NCI-H82 treated with DMSO at 0.1 percent for 48 hours (cell line): Measurements from ENCODE around the gene PDE11A.
"Not testable (repeated sequence)": the region's sequence is repeated elsewhere in the genome, so short reads cannot be mapped to it uniquely, and the experiment has no call there.

ENCODE experiments used
- DNase-seq: peaks from one replicate; lab custom pipeline; 2025; ENCODE audit not compliant: unreplicated experiment; lab: John Stamatoyannopoulos, UW

Gene PDE11A

GRCh38 chr2:178009813-178010212, 62.8 kb downstream of the PDE11A start:
- no peak for DNase-seq

DNA sequence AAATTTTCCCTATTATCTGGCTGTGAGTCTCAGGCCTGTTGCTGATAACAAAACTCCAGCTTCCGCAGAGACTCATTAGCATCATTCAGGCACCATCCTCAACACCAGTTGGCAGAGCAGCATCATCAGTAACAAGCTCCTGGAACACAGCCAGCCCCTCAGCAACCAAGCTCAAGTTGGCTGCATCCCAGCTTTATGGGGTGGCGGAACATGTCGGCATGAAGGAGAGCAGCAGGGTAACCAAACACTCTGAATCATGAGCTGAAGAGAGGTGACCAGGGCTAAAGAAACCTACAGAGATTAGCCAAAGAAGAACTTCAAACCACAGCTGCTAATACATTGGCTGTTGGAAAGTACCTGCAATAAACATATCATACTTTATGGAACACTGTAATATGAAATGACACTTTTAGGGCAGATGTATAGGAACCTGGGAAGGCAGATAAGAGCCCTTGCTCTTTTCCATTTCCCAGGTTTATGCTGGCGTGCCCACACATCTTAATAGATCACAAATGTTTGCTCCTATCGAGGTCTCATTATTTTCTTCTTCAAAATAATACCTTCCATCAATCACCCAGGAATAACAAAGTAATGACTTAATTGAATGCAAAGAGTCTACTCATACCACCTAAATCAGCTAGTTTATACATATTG, 63.8 kb downstream of the PDE11A start:
- DNase-seq = peak; percentile 56

DNA sequence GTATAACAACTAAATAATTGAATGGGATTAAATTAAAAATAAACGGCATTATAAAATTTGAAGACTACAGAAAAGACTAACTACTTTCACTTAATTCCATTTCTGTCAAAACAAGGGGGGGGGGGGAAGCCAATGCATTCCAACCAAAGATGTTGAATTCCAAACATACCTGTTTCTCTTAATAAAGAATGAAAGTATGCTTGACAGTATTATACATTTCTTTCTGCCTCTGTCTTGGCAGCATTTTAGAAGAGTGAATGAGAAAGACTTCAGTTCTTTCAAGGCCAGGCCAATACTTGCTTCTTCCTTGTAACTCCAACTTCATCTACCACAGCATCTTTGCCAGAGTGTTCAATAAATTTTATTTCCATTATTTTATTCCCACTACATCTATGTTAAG, 65.9 kb downstream of the PDE11A start:
- no peak for DNase-seq

DNA sequence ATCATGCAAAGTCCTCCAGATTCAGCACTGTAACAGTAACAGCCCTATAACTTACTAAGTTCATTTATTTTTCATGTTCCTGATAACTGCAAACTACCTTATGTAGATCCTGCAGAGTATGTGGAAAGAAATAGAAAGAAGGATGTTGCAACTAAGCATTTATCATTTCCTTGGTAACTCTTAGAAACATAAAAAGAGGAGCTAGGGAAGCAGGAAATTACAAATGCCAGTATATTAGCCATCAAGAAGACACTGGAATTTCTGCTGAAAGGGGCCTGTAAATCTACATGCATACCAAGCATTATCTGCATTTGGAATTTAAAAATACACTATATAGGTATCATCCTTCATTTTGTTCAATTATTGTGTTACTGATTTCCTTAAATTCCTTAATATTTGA, 66.8 kb downstream of the PDE11A start:
- DNase-seq = no peak

- no peak for DNase-seq
Observed at GRCh38 chr2:178002038-178002437, 70.5 kb downstream of the PDE11A start.

GRCh38 chr2:177998996-177999395, 73.6 kb downstream of the PDE11A start:
- no peak for DNase-seq

GRCh38 chr2:177998006-177998405, 74.6 kb downstream of the PDE11A start:
- DNase-seq = no peak

- DNase-seq = no peak
Observed at GRCh38 chr2:177992992-177993391, 79.6 kb downstream of the PDE11A start.

- DNase-seq = no peak
Observed at GRCh38 chr2:177989029-177989885, 83.3 kb downstream of the PDE11A start.

DNA sequence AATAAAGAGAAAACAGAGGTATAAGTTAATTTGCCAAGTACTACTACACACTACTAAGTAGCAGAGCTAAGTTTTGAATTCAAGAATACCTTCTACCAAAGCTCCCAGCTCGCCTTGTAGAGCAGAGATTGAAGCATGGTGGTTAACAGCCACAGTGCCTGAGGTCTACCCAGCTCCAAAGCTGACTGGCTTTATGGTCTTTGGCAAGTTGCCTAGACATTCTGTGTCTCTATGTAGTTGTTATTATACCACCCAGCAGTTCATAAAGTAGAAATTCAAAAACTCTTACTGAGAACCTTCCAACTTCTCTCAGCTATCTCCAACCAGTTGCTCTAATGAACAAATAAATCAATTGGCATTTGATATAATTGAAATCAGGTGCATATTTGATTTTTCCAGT, 87.8 kb downstream of the PDE11A start:
- no peak for DNase-seq

- no peak for DNase-seq
Observed at GRCh38 chr2:177983183-177983788, 89.3 kb downstream of the PDE11A start.

GRCh38 chr2:177972782-177973181, 99.8 kb downstream of the PDE11A start:
- DNase-seq = no peak

- DNase-seq = no peak
Observed at GRCh38 chr2:177972123-177972522, 100.5 kb downstream of the PDE11A start.

DNA sequence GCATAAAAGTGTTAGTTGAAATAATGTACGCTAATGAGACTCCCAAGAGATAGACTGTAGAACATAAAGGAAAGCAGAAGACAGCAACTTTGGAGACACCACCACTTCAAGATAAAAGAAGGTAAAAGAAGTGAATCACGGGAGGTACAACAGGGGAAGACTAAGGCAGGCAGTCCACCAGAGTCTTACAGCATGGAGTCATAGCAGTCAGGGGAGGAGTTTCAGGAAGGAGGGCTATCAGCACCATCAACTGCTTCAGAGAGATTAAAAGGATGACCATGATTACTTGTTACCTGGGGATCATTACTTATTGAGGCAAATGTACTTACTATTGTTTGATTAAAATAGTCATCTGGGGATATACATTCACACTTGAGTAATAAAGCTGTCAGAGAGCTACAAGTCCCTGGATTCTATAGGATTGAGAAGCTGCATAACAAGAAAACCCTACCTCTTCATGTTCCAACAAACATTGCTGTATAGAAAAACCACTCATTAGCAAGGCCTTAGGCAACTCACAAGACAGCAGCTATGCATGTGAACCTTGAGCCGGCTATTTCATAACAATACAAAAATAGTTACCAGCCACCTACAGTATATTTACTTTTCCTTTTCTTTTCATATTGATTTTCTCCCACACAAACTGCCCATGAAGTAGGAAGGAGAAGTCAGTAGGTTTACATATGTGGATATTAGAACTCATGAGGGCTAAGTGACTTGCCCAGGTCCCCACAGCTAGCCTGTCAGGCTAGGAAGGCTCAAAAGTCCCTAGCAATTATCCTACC, 101.7 kb downstream of the PDE11A start:
- DNase-seq = no peak

- DNase-seq = no peak
Observed at GRCh38 chr2:177964892-177965291, 107.7 kb downstream of the PDE11A start.

DNA sequence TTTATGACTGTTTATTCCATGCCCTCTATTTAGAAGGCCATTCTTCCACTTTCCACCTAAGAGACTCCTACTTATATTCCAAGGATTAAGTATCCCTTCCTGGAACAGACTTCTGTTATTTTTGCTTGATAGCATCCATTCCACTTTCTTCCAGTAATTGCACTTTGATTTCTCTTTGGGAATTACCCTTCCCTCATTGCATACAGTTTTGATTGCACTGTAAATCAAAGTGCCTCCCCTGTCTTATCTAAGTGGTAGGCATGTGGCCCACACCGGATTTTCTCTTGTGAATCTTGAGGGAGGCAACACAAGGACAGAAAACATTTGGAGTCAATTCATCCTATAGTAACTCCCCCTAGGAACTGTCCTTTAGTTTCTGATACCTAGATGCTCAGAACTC, 120.4 kb downstream of the PDE11A start:
- no peak for DNase-seq

GRCh38 chr2:177947598-177947997, 125.0 kb downstream of the PDE11A start:
- not testable (repeated sequence) for DNase-seq

DNA sequence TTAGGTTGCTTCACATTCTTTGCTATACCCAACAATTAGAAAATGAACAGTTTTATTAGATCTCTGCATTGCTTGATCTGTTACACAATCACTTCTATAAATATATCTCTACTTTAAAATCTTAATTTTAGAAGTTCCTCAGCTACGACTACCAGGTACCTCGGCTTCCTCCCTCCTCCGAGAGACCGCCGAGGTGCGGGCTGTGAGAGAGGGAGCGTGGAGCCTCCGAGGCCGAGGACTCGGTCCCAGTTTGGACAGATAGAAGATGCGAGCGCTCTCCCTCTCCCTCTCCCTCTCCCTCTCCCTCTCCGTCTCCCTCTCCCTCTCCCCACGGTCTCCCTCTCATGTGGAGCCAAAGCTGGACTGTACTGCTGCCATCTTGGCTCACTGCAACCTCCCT, 128.0 kb downstream of the PDE11A start:
- not testable (repeated sequence) for DNase-seq

GRCh38 chr2:177942731-177943130, 129.8 kb downstream of the PDE11A start:
- no peak for DNase-seq

- DNase-seq = no peak
Observed at GRCh38 chr2:177939211-177939610, 133.4 kb downstream of the PDE11A start.

- DNase-seq = no peak
Observed at GRCh38 chr2:177930916-177931315, 141.7 kb downstream of the PDE11A start.
